H1 (cell line): Measurements from ENCODE around the gene PPP1R3G. TPM values are rescaled to one million over a fixed set of nuclear protein-coding genes. Genes with fewer than 3 reads are reported as not detected.

Experiments
- CTCF ChIA-PET: fragments of 300-600 bp; sonication (Branson Sonifier 250); formaldehyde crosslinking; loops from one replicate; lab custom pipeline; 2021; ENCODE audit not compliant: partially characterized antibody; lab: Charles Lee
- POLR2A ChIA-PET: fragments of 300-600 bp; sonication (Branson Sonifier 250); formaldehyde crosslinking; loops from one replicate; lab custom pipeline; 2021; ENCODE audit warnings: inconsistent platforms; ENCODE audit not compliant: partially characterized antibody; lab: Charles Lee
- DNase-seq, 2 experiments: peaks; one replicate each; pipeline versions ENCODE4 v3.0.0 to v3.0.0-alpha.2; 2010 to 2022; ENCODE audit warnings: low spot score in 2 of 2, low read depth in 1 of 2, mixed read lengths in 1 of 2
- FAIRE-seq: peaks from 2 replicates; lab custom pipeline; 2011; peaks lifted over from hg19 to GRCh38; lab: Jason Lieb, UNC
- H2AFZ ChIP-seq: 2 replicates; pipeline ENCODE4 v1.8.1; 2012; ENCODE audit warnings: low read length, inconsistent platforms
- H2AK5ac ChIP-seq: 2 replicates; pipeline ENCODE4 v1.6.1; 2013; ENCODE audit warnings: low read depth, low read length
- H2BK120ac ChIP-seq: replicated peaks from 2 replicates; pipeline ENCODE3; 2013; ENCODE audit warnings: low read depth, low read length, inconsistent platforms
- H2BK12ac ChIP-seq: 2 replicates; pipeline ENCODE4 v1.6.1; 2013; ENCODE audit warnings: low read depth, low read length
- H2BK15ac ChIP-seq: 2 replicates; pipeline ENCODE4 v1.6.1; 2013; ENCODE audit warnings: low read length
- H2BK20ac ChIP-seq: 2 replicates; pipeline ENCODE4 v1.6.1; 2013; ENCODE audit warnings: low read length
- H2BK5ac ChIP-seq: 2 replicates; pipeline ENCODE4 v1.6.1; 2013; ENCODE audit warnings: low read depth, low read length
- H3K14ac ChIP-seq: 2 replicates; pipeline ENCODE4 v1.6.1; 2013; ENCODE audit warnings: inconsistent platforms; ENCODE audit not compliant: insufficient read length
- H3K18ac ChIP-seq: 2 replicates; pipeline ENCODE4 v1.6.1; 2013; ENCODE audit warnings: low read length; ENCODE audit errors: extremely low read depth
- H3K23ac ChIP-seq: 2 replicates; pipeline ENCODE4 v1.6.1; 2013; ENCODE audit warnings: inconsistent platforms; ENCODE audit not compliant: insufficient read length
- H3K23me2 ChIP-seq: 2 replicates; pipeline ENCODE4 v1.6.1; 2013; ENCODE audit warnings: low read depth, low read length
- H3K27ac ChIP-seq: 2 replicates; pipeline ENCODE4 v1.6.1; 2011; ENCODE audit warnings: low read depth, low read length, inconsistent platforms
- H3K27me3 ChIP-seq, 4 experiments: replicated peaks in 1 of 4; 1 replicate in 1 of 4; 2 replicates in 3 of 4; pipeline versions ENCODE4 v1.6.1 to v1.8.1; 2011 to 2013; ENCODE audit warnings: low read length in 3 of 4, mild to moderate bottlenecking in 3 of 4, inconsistent platforms in 2 of 4, mixed read lengths in 2 of 4, moderate library complexity in 1 of 4; ENCODE audit not compliant: control insufficient read depth in 3 of 4, insufficient read depth in 3 of 4; ENCODE audit errors: extremely low read depth in 1 of 4
- H3K36me3 ChIP-seq, 4 experiments: 2 replicates each; pipeline versions ENCODE4 v1.6.1 to v1.8.1; 2011 to 2013; ENCODE audit warnings: mild to moderate bottlenecking in 4 of 4, low read length in 3 of 4, moderate library complexity in 2 of 4, control low read depth in 1 of 4, inconsistent platforms in 1 of 4; ENCODE audit not compliant: insufficient read depth in 4 of 4, control insufficient read depth in 2 of 4
- H3K4ac ChIP-seq: replicated peaks from 2 replicates; pipeline ENCODE3; 2013; ENCODE audit warnings: low read length, low read depth, mixed read lengths, inconsistent platforms; ENCODE audit not compliant: insufficient read length
- H3K4me1 ChIP-seq, 4 experiments: replicated peaks in 1 of 4; 1 replicate in 1 of 4; 2 replicates in 3 of 4; pipeline versions ENCODE4 v1.6.1 to v1.8.1; 2011 to 2013; ENCODE audit warnings: low read length in 3 of 4, inconsistent platforms in 2 of 4, mixed read lengths in 1 of 4; ENCODE audit not compliant: insufficient read depth in 4 of 4, control insufficient read depth in 3 of 4
- H3K4me2 ChIP-seq, 2 experiments: 2 replicates each; pipeline versions ENCODE4 v1.6.1 to v1.8.1; 2011 to 2013; ENCODE audit warnings: low read depth in 2 of 2, low read length in 2 of 2, control low read depth in 1 of 2, inconsistent platforms in 1 of 2, mild to moderate bottlenecking in 1 of 2; ENCODE audit not compliant: insufficient read depth in 1 of 2
- H3K4me3 ChIP-seq, 4 experiments: fragments of 200-600, 300-600 bp in 1 of 4; sonication (generic), shearing (Covaris generic), sonication (Bioruptor Twin) in 1 of 4; 2 replicates each; pipeline versions ENCODE4 v1.5.1 to v1.8.1; 2011 to 2016; ENCODE audit warnings: low read length in 4 of 4, low read depth in 3 of 4, control low read depth in 2 of 4, inconsistent platforms in 2 of 4, mild to moderate bottlenecking in 2 of 4, mixed read lengths in 1 of 4, moderate library complexity in 1 of 4; ENCODE audit not compliant: insufficient read depth in 2 of 4; ENCODE audit errors: extremely low read depth in 1 of 4
- H3K56ac ChIP-seq: replicated peaks from 2 replicates; pipeline ENCODE3; 2013; ENCODE audit warnings: low read depth, mild to moderate bottlenecking, mixed read lengths, low read length, inconsistent platforms; ENCODE audit not compliant: insufficient read length
- H3K79me1 ChIP-seq: 2 replicates; pipeline ENCODE4 v1.6.1; 2013; ENCODE audit warnings: low read depth, low read length, control low read depth
- H3K79me2 ChIP-seq, 2 experiments: 2 replicates each; pipeline versions ENCODE4 v1.6.1 to v1.8.1; 2012 to 2013; ENCODE audit warnings: low read length in 2 of 2, mild to moderate bottlenecking in 2 of 2, inconsistent platforms in 1 of 2; ENCODE audit not compliant: insufficient read depth in 2 of 2, control insufficient read depth in 1 of 2
- H3K9ac ChIP-seq, 4 experiments: replicated peaks in 1 of 4; 1 replicate in 1 of 4; 2 replicates in 3 of 4; pipeline versions ENCODE4 v1.6.1 to v1.8.1; 2011 to 2013; ENCODE audit warnings: low read depth in 3 of 4, low read length in 3 of 4, control low read depth in 2 of 4, mild to moderate bottlenecking in 2 of 4, moderate library complexity in 2 of 4, inconsistent platforms in 1 of 4; ENCODE audit errors: extremely low read depth in 1 of 4
- H3K9me3 ChIP-seq, 2 experiments: 2 replicates each; pipeline versions ENCODE4 v1.6.1 to v1.8.1; 2012 to 2013; ENCODE audit warnings: mild to moderate bottlenecking in 2 of 2, moderate library complexity in 2 of 2, control low read depth in 1 of 2, inconsistent platforms in 1 of 2, low read depth in 1 of 2, low read length in 1 of 2, mixed read lengths in 1 of 2; ENCODE audit not compliant: insufficient read depth in 2 of 2
- H4K20me1 ChIP-seq, 2 experiments: replicated peaks in 1 of 2; 2 replicates each; pipeline versions ENCODE3 to v1.8.1; 2011 to 2013; ENCODE audit warnings: inconsistent platforms in 2 of 2, low read length in 2 of 2, mild to moderate bottlenecking in 1 of 2; ENCODE audit not compliant: insufficient read depth in 2 of 2, control insufficient read depth in 1 of 2
- H4K5ac ChIP-seq: 2 replicates; pipeline ENCODE4 v1.6.1; 2013; ENCODE audit warnings: low read length, low read depth, mixed read lengths, inconsistent platforms; ENCODE audit not compliant: insufficient read length
- H4K8ac ChIP-seq: 2 replicates; pipeline ENCODE4 v1.8.0; 2013; ENCODE audit warnings: mild to moderate bottlenecking, moderate library complexity, low read length, inconsistent platforms; ENCODE audit not compliant: insufficient read depth; ENCODE audit errors: extremely low read depth
- H4K91ac ChIP-seq: replicated peaks from 2 replicates; pipeline ENCODE3; 2013; ENCODE audit warnings: low read length, mixed read lengths, inconsistent platforms; ENCODE audit not compliant: insufficient read length
- BACH1 ChIP-seq: IDR thresholded peaks from 2 replicates; pipeline ENCODE4 v1.6.1; 2012; ENCODE audit warnings: low read length, improper control_type of control experiment
- CHD1 ChIP-seq: IDR thresholded peaks from 2 replicates; pipeline ENCODE4 v1.6.1; 2012; ENCODE audit warnings: low read depth, low read length, improper control_type of control experiment
- CTCF ChIP-seq, 3 experiments: IDR thresholded peaks; 1 replicate in 2 of 3; 2 replicates in 1 of 3; pipeline versions ENCODE4 v1.5.1 to v1.6.1; 2011; ENCODE audit warnings: low read length in 3 of 3, mild to moderate bottlenecking in 3 of 3, inconsistent platforms in 2 of 3, low read depth in 1 of 3, moderate library complexity in 1 of 3; ENCODE audit not compliant: insufficient read depth in 1 of 3; ENCODE audit errors: control extremely low read depth in 1 of 3
- GTF2F1 ChIP-seq: IDR thresholded peaks from 2 replicates; pipeline ENCODE4 v1.6.1; 2012; ENCODE audit warnings: low read depth, low read length, improper control_type of control experiment, borderline replicate concordance
- HDAC2 ChIP-seq, 2 experiments: fragments of 300-600 bp in 1 of 2; sonication (generic) in 1 of 2; IDR thresholded peaks; 2 replicates each; pipeline ENCODE4 v1.6.1; 2011 to 2012; ENCODE audit warnings: low read depth in 2 of 2, low read length in 2 of 2, mild to moderate bottlenecking in 2 of 2, moderate library complexity in 2 of 2, borderline replicate concordance in 1 of 2, inconsistent platforms in 1 of 2
- HDAC6 ChIP-seq: IDR thresholded peaks from one replicate; pipeline ENCODE4 v1.7.1; 2012; ENCODE audit warnings: low read depth, mild to moderate bottlenecking, inconsistent platforms, low read length, moderate library complexity
- NRF1 ChIP-seq: IDR thresholded peaks from 2 replicates; pipeline ENCODE4 v1.6.1; 2011; ENCODE audit warnings: mild to moderate bottlenecking, low read depth, low read length, improper control_type of control experiment
- RBBP5 ChIP-seq: IDR thresholded peaks from 2 replicates; pipeline ENCODE4 v1.7.1; 2012; ENCODE audit warnings: low read depth, mild to moderate bottlenecking, inconsistent platforms, low read length, moderate library complexity, borderline replicate concordance
- SP2 ChIP-seq: IDR thresholded peaks from 2 replicates; pipeline ENCODE4 v1.6.1; 2012; ENCODE audit warnings: mild to moderate bottlenecking, low read length, inconsistent platforms
- TBP ChIP-seq: IDR thresholded peaks from 2 replicates; pipeline ENCODE4 v1.6.1; 2011; ENCODE audit warnings: low read depth, low read length, improper control_type of control experiment
- YY1 ChIP-seq: IDR thresholded peaks from 2 replicates; pipeline ENCODE4 v1.6.1; 2011; ENCODE audit warnings: low read depth, mild to moderate bottlenecking, low read length
- ZNF274 ChIP-seq: IDR thresholded peaks from 2 replicates; pipeline ENCODE4 v1.7.0; 2012; ENCODE audit warnings: low read length, borderline replicate concordance; ENCODE audit errors: extremely low read depth
- WGBS, 2 experiments: shearing (Covaris generic) in 1 of 2; methylation state at CpG; one replicate each; pipeline versions ENCODE4 v1.1.6 to v1.1.7; 2013 to 2015; ENCODE audit warnings: low lambda C conversion rate in 2 of 2, mixed read lengths in 2 of 2, inconsistent platforms in 1 of 2, low coverage in 1 of 2, missing lambda C conversion rate in 1 of 2; ENCODE audit not compliant: insufficient replicate concordance in 2 of 2, insufficient coverage in 1 of 2, insufficient read length in 1 of 2; ENCODE audit errors: extremely low coverage in 1 of 2, missing lambda C conversion rate in 1 of 2; 5-methylcytosine and 5-hydroxymethylcytosine counted together
- polyA plus RNA-seq, 7 experiments: library from polyadenylated mRNA; depleted of rRNA in 3 of 7; stranded (reverse) in 5 of 7; unstranded in 2 of 7; fragments of >200 nt in 5 of 7; fragments of 200-250 nt in 2 of 7; gene quantifications; 1 replicate in 5 of 7; 2 replicates in 1 of 7; 4 replicates in 1 of 7; pipeline versions ENCODE4 v1.2.1 to v1.2.3, GENCODE V29; 2011 to 2013; ENCODE audit warnings: missing spikeins in 2 of 7, mixed read lengths in 2 of 7
- total RNA-seq: library from RNA; stranded (reverse); fragmentation: NEBNext Ultra II Directional; extraction: Animal tissue kit (Norgen Biotek cat#: 25700); gene quantifications from 2 replicates; pipeline ENCODE4 v1.2.1, GENCODE V29; 2021

Gene PPP1R3G
- total and polyA plus RNA-seq, 2 of the 8 experiments (the other 6 are each of a cell fraction or from before 2014, with no cell fraction given), result 0.03 to 0.09 TPM

GRCh38 chr6:5087389-5087788, 2.2 kb downstream of the PPP1R3G start:
- Histone ChIP-seq H3K56ac (no peak overlapping the region), H3K18ac (no peak overlapping the region), H3K27me3 (peaks cover 35 to 57% (median 53%) of the 10 kb centered on the region in 4 experiments), H4K8ac (no peak overlapping the region; the same call in 1 of the 2 replicates), H2AFZ (no peak overlapping the region), H2BK120ac (no peak overlapping the region), H3K36me3 (no peaks in the 10 kb centered on the region), H2BK20ac (no peak overlapping the region), H3K79me2 (no peaks in the 10 kb centered on the region), H2AK5ac (no peak overlapping the region), H3K4me2 (peak overlapping the region in 1 of 2 experiments; percentile 71; a peak in 1 of 4 replicates), H4K20me1 (peaks cover 3 to 5% of the 10 kb centered on the region in 2 experiments), H2BK5ac (no peak overlapping the region), H3K14ac (no peak overlapping the region), H3K23me2 (peaks cover 17% of the 10 kb centered on the region; the same call in 1 of the 2 replicates), H3K27ac (no peak overlapping the region), H3K4ac (no peak overlapping the region), H3K4me3 (no peak overlapping the region), H3K4me1 (peaks cover 0 to 19% (median 8%) of the 10 kb centered on the region in 4 experiments; a peak in 4 of 7 replicates), H3K9ac (no peak overlapping the region), H3K9me3 (no peaks in the 10 kb centered on the region; a peak in 1 of 4 replicates), H3K79me1 (no peaks in the 10 kb centered on the region), H4K5ac (no peak overlapping the region), H2BK15ac (no peak overlapping the region), H3K23ac (no peak overlapping the region), H2BK12ac (no peak overlapping the region), H4K91ac (no peak overlapping the region)
- ChIA-PET POLR2A (interaction anchor here (0.7 kb wide), 1 partner anchor 12 kb away, joined by 3 read pairs; no protein-coding TSS in a partner anchor), CTCF (no interaction called here)
- 73% methylated on average over 19 of the region's 19 CpGs; no CpG with 5 or more reads in 1 of the 2 experiments for WGBS, 2 experiments
- FAIRE-seq (no peak), DNase-seq (peak in 1 of 2 experiments; percentile 50)
- no peak for TF ChIP-seq GTF2F1
- no peak for TF ChIP-seq CHD1
- no peak for TF ChIP-seq CTCF (IDR thresholded peaks at IDR 0.05; ENCODE audit: control extremely low read depth in 1 of 3, insufficient read depth in 1 of 3, low read depth in 1 of 3, low read length in 3 of 3)
- TF ChIP-seq HDAC6, result no peak
- TF ChIP-seq ZNF274, result no peak
- TF ChIP-seq BACH1, result no peak
- TF ChIP-seq TBP, result no peak
- no peak for TF ChIP-seq YY1
- TF ChIP-seq NRF1, result no peak
- TF ChIP-seq SP2, result no peak
- no peak for TF ChIP-seq HDAC2 (IDR thresholded peaks at IDR 0.05; ENCODE audit: borderline replicate concordance in 1 of 2, low read depth in 2 of 2, low read length in 2 of 2)
- no peak for TF ChIP-seq RBBP5
